ENCODE results near the gene FAM72A. TPM values are rescaled to one million over a fixed set of nuclear protein-coding genes. Genes with fewer than 3 reads are reported as not detected.
"Not testable (repeated sequence)": the region's sequence is repeated elsewhere in the genome, so short reads cannot be mapped to it uniquely, and the experiment has no call there.

The FAM72A gene
- 1 to 10 TPM; 5.2 to 6.7 (median 6.1) TPM for polyA plus RNA-seq (ENCODE audit: insufficient read length in 4 of 4)

DNA sequence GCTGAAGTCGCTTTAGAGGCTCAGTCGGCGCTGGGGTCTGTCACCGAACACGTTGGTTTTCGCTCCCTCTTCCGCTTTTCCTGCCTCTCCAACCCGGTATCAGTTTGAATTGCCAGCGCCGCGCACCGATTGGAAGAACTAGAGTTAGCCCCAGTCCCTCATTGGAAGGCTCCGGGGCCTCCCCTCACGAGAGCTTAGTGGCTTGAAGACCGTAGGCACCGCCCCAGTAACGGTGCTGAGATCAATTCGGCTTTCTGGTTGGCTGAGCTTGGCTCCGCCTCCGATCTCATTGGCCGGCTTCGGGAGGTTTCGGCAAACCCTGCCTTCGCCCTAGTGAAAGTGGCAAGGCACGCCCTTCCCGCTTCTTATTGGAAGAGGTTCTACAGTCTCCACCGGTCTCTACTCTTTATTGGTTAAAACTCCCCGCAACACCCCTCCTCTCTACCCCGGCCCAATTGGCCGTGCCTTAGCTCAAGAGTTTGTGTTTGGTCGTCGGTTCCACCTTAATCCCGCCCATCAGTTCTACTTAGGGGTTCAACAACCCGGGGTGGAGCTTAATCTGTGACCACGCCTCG is at the start of gene FAM72A:
TSS of gene FAM72A (minus strand) at position 51 of the 575 bp plus-strand sequence. CDS start 814 bp downstream, outside the sequence.
- peak; percentile 93 to 97 (median 94) for DNase-seq (ENCODE audit: low read depth in 4 of 4, low spot score in 3 of 4)

DNA sequence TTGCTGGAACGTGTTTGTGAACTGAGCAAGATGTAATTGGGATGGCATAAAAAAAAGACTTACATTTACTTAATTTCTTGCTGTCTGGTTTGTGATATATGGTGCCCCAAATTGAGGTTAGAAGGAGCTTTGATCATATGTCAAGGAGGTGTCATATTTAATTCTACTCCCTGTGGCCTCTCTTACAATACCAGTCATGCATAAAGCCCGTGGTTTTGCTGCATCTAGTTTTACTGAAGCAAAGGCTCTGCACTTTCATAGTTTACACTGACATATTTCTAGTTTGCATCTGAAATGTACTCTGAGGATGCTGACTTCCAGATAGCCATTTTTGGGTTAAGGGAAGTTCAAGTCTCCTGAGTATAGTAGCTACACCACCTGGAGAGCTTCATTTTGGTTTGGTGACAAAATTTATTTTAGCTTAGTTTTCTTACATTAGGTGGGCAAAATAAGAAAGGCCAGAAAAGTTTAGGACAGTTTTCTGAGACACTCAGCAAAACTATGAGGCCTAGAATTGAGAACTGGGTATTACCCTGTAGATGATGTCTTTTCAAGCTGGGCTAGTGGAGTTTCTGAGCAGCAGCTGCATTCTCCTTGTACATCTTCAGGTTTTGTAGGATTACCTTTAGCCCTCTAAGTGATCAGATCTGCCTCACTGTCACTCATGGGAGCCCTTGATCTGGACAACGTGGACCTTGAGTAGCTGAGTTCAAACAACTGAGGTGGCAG is 48.5 kb upstream of the FAM72A start:
- not testable (repeated sequence) for DNase-seq (ENCODE audit: low read depth in 4 of 4, low spot score in 3 of 4)

DNA sequence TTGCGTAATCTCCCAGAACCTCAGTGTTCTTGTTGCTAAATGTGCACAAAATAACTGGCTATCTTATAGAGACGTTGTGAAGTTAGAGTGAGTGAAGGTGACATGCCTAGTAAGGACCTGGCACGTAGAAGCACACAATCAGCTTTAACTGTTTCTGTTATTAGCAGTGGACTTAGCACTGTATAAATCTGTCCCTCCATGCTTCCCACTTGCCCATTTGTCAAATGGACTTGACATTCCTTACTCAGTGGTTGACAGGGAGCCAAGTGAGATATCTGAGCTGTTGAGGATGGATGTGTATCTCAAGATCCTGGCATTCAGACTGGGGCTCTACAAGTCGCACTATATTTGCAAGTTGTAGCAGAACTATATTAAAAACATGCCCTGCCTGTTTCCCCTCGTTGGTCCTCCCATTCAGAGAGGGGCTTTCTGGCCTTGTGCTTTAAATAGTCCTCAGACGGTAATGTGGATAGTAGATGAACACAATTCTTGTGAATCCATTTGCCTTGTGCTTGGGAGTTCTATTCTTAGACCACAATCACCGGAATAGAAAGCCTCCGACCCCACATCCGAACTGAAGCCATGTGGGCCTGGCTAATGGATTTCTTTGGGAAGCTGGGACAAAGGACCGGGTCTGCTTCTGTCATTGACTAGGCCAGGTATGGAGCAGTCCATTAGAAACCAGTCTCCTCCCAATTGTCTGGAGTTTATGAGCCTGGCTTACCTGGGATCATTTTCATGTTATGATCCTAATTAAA is 43.7 kb upstream of the FAM72A start:
- not testable (repeated sequence) for DNase-seq (ENCODE audit: low read depth in 4 of 4, low spot score in 3 of 4)

DNA sequence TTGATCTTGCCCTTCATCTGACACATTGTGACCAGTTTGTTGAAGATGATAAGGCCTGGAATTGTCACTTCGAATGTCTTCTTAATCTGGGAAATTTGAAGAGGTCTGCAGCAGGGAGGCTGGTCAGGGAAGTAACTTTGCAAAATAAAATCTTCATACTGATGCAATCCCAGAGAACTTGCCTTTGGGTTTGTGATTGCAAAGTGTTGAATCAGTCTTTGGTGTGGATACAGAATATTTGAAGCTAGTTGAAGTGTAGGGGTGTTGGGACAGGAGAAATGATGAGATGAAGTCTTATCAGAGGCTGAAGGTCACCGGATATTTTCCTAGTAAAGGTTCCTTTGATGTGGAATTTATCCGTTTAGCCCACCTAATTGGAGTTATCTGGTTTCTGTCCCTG is 42.8 kb upstream of the FAM72A start:
- DNase-seq (ENCODE audit: low read depth in 4 of 4, low spot score in 3 of 4), result not testable (repeated sequence)

DNA sequence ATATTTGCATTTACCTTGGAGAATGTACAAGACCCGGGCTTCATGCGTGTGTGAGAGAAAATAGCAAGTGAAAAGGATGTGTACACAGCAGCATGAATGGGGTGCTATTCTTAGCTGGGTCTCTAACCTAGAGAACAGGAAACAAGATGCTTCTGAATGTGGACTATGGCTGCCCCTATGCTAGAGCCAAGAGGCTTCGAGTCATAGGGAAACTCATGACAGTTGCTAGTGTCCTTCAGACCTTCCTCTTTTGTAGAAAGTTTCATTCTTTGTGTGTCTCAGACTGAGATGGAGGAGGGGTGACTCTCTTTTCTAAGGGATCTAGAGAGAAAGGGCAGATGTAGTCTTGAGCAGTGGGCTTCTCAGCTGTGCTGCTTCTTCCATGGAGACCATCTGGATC is 40.7 kb upstream of the FAM72A start:
- DNase-seq (ENCODE audit: low read depth in 4 of 4, low spot score in 3 of 4), result not testable (repeated sequence)

DNA sequence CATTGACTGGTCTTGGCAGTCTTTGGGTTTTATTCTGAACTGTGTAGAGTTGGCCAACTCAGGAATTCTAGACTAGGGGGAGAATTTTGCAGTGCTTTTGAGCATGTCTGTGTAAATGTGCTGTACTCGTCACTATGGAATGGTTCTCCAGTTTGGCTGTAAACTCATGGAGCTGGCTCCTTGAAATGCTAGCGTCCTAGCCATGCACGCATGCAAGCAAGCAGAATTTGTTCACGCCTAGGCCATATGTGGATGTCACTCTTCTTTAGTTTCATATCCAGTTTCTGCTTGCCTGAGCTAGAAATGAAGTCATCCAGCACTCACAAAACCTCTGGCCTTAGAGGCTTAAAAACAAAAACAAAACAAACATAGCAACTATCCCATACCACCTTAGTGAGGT is 37.6 kb upstream of the FAM72A start:
- not testable (repeated sequence) for DNase-seq (ENCODE audit: low read depth in 4 of 4, low spot score in 3 of 4)

DNA sequence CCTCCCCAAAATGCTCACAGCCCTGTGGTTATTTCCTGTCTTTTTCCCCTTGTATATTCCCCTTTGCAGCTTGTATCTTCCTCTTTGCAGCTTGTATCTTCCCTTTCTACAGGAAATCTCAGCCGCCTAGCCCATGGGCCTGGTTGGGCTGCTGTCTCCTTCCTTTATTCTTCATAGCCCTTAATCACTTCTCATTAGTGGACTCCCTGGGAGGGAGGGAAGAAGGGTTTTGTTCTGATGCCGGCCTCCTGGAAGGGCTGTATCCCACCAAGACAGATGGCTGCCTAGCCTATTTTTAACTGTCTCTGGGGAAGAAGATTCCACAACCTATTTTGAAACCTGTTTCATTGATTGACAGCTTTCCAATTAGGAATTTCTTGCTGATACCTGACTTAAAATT is 32.6 kb upstream of the FAM72A start:
- DNase-seq (ENCODE audit: low read depth in 4 of 4, low spot score in 3 of 4), result not testable (repeated sequence)

DNA sequence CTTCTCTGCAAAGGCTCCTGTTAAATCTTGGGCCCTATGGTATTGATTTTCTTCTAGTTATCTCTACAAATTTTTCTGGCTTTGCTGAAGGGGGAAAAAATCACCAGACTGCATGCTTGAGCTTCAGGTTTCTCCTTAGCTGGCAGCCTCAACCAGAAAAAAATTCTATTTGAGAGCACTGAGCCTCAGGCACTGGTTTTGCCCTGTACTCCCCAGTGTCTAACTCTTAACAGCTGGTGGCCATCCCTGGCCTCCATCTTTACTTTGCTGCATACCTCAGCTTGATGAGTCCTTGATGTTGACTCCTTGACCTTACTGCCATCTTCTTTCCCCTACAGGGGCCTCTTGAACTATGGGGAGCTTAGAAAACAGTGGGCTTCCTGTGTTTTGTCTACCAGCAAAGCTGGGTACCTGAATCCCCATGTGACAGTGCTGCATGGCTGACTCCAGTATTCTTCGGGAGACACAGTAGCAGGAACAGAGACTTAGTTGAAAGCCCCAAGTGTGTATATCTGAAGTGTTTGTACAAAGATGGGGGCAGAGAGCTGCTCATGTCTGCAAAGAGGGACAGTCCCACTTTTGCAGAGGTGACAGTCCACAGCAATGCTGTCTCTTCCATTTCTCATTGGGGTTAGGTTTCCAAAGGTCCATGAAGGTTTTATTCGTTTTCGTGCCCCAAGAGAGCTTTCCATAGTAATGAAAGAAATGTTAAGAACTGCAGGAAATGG is 31.7 kb upstream of the FAM72A start:
- DNase-seq (ENCODE audit: low read depth in 4 of 4, low spot score in 3 of 4), result not testable (repeated sequence)

DNA sequence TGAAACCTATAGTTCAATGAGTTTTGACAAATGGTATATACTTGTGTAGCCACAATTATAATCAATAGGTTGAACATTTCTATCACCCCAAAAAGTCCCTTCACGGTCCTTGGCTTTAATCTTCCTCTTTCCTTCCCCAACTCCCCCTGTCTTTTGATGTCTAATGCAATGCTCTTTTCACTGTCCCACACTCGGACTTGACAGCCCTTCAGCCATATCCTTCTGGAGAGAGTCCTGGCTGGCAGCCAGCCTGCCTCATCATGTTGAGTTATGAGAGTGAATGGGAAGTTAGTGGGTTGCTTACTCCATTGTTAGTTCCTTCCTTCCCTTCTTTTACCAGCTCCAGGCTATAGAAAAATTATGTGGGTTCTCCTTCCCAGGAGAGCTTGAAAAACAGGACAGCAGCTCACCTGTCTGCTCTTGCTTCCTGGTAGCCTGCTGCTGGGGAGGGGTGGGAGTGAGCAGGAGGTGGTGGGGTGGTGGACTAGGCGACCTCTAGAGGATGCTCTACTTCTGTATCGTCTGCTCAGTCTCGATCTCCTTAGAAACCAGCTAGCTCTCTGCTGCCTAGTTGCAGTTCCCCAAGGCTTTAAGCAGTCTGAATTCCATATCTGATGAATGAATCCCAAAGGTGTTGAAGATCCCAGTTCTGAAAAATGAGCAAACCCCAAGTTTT is 30.5 kb upstream of the FAM72A start:
- not testable (repeated sequence) for DNase-seq (ENCODE audit: low read depth in 4 of 4, low spot score in 3 of 4)

DNA sequence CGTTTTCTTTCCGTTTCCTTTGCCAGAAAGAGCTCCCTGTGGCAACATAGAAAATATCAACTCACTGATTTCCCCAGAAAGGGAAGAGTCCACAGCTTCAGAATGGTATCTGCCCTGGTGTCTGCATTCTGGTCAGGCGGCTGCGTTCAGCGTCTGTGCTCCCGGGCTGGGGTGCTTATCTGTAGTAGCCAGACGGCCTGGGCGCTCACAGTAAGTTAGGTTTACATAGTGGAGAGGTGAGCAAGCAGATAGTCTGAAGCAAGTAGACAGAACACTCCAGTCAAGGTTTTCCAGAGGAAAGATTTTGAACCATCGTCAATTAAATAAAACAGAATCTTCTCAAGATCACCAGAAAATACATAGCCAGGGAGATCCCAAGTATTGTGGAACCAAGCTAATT is 29.4 kb upstream of the FAM72A start:
- DNase-seq (ENCODE audit: low read depth in 4 of 4, low spot score in 3 of 4), result not testable (repeated sequence)

DNA sequence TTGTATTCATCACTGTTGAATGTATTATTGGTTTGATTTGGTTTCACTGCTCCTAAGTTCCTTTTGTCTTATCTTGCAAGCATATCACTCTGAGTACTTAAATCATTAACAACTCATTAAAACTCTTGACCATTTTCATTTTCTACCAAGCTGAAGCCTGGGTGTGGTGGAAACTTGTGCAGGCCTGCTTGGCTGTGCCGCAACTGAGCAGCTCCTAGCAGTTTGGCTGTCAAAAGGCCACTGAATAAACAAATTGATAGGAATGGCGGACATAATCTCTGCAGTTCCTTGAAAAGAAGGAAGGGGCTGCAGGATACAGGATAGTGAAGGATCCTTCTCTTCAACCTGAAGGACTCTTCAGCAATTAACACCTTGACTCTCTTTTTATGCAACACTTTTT is 26.6 kb upstream of the FAM72A start:
- DNase-seq (ENCODE audit: low read depth in 4 of 4, low spot score in 3 of 4), result not testable (repeated sequence)

DNA sequence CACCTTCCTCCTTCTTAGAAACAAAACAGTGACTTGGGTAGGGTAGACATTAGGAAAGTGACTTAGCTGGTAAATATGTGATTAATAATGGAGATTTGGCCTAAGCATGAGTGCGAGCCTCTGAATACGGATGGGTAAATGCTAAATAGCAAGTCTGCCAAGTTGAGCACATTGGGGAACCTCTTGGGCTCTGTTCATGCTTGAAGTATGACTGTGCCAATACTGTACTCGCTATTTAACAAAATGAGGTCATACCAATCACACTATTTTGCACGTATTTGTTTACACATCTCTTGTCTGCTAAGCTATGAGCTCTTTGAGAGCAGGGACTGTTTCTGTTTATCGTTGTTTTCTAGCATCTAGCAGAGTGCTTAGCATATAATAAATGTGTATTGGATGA is 24.2 kb upstream of the FAM72A start:
- DNase-seq (ENCODE audit: low read depth in 4 of 4, low spot score in 3 of 4), result not testable (repeated sequence)

DNA sequence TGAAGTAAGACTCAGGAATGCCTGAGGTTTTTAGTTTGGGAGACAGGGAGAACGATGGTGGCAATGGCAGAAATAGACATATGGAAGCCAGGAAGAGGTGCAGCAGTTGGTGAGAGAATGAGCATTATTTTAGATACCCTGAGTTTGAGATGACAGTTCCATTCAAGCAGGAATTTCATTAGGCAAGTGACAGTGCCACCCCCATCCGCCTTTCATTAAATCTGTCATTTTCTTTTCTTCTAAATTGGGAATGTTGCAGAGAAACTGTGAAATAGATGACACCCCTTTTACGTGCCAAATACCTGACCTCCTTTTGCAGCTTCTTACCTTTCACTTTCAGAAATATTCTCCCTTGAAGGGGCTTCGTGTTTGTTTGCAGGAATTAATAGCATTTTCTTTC is 22.7 kb upstream of the FAM72A start:
- DNase-seq (ENCODE audit: low read depth in 4 of 4, low spot score in 3 of 4), result not testable (repeated sequence)

DNA sequence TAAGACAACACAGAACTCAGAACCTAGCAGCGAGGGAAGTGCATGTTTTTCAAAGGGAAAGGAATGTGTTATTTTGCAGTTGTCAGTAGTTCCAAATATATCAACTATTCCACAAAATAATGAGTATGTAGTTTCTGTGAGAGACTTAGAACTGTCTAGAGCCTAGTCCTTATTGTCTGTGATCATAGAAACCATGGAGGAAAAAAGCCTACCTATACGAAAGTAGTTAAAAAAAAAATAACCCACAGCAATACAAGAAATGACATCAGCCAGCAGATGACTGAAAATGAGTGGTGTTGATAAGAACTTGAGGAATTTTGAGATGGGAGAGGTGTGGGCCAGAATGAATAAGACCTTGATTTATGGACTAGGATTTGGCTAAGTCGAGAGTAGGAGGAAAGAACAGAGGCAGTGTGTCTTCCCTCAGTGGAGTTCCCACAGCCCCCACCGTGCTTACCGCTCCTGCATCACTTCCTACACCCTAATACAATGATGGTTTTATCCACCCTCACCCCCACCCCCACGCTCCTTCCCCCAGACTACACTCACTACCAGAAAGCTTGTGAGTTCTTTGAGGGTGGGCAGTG is 21.6 kb upstream of the FAM72A start:
- not testable (repeated sequence) for DNase-seq (ENCODE audit: low read depth in 4 of 4, low spot score in 3 of 4)

DNA sequence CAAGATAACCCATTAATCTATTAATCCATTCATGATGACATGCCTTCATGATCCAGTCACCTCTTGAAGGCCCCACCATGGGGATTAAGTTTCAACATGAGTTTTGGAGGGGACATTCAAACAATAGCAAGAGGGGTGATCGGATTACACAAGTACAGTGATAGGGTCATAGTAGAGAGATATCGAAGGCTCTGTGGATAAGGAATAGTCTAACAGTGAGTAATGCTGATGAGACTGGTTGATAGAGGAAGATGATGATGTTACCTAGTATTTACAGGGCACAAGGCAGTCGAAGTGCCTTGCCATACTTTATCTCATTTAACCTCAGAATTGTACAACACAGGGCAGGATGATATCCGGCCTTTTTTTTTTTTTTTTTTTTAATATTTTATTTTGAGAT is 18.9 kb upstream of the FAM72A start:
- DNase-seq (ENCODE audit: low read depth in 4 of 4, low spot score in 3 of 4), result not testable (repeated sequence)

DNA sequence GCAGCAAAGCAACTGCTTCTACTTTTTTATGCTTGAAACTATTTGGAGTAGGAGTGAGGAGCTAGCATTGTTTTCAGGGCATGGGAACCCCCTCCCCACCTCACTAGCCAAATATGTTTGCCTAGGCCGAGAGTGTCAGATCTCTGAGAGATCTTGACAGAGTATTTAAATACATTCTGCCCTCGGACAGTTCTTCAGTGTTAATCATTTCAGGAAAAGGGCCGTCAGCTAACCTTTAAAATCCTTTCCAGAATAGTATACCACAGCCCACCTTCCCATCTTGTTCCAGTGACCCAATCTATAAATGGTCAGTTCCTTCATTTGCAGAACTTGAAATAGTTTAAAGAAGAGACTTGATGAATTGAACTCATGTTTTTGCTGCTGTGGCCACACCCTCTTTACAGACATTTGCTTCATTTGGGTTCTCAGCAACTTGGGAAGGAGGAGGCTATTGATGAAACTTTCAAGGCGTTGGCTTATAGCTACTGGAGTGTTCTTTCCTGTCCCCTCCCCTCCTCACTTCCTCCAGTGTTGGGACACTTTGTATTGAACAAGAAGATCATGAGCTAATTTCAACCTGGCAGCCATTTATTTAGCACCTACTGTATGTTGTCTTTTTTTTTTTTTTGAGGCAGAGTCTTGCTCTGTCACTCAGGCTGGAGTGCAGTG is 17.8 kb upstream of the FAM72A start:
- not testable (repeated sequence) for DNase-seq (ENCODE audit: low read depth in 4 of 4, low spot score in 3 of 4)

DNA sequence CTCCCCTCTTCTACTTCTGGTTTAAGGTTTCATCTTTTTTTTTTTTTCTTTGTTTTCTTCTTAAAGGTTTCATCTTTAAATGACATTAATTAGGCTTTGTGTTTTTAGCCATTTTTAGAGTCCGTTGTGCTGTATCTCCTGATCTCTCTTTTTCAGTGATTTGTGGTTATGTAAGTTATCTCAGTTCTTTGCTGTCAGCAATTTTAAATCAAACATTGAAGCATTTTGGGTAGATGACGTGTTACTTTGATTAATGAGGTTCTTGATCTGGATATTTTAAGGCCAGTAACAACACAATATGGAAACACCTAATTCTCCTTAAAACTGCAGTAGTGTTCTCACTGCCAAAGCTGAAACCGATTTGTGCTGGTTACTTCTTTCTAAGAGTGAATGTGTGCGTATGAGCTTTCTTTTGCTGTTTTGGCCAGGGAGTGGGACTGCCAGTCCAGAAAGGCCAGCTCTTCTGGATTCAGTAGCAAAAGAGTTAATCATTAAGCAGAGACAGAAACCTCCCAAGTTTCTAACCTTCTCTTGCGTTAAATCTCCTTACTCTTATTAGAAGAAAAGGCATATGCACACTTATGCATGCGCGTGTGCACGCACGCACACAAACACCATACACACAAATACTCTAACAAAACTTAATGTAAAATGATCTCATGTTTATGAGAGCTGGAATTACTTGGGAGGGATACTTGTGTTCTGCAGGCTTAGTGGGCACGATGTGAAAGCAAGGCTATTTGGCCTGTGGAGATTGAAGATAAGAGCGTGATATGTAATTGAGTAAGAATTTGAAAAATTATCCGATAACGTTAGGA is 17.1 kb upstream of the FAM72A start:
- not testable (repeated sequence) for DNase-seq (ENCODE audit: low read depth in 4 of 4, low spot score in 3 of 4)

DNA sequence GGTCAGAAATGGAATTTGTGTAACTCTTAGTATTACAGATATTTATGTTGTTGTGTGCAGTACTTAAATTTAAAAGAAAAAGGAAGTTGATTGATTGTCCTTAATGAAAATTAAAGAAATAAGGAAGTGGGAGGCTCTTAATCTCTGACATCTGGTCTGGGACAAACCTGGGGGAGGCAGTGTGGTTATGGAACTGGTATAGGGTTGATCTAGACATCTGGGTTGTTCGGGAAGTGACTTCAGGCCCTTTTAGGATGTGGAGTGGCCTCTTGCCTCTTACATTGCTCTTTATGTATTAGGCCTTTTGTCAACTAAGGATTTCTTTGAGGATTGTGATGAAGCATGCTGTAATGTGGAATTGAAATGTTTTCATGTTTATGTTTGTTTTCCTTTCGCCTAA is 16.1 kb upstream of the FAM72A start:
- DNase-seq (ENCODE audit: low read depth in 4 of 4, low spot score in 3 of 4), result not testable (repeated sequence)
